Measurements from ENCODE around the gene IGF2BP2.

Gene IGF2BP2

GRCh38 chr3:185767002-185767688, 57.7 kb downstream of the IGF2BP2 start:
- no peak for TF ChIP-seq POLR2A (IDR thresholded peaks at IDR 0.05; ENCODE audit: extremely low read depth, insufficient read length)
- TF ChIP-seq, protein P1, sequence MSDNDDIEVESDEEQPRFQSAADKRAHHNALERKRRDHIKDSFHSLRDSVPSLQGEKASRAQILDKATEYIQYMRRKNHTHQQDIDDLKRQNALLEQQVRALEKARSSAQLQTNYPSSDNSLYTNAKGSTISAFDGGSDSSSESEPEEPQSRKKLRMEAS (IDR thresholded peaks at IDR 0.05; ENCODE audit: low read depth, low read length): no peak
- TF ChIP-seq CTCF (IDR thresholded peaks at IDR 0.05; ENCODE audit: low read depth, low read length): no peak
- DNase-seq (ENCODE audit: low read depth): no peak
- H3K4me3 ChIP-seq (ENCODE audit: low read depth, low read length): no peak overlapping the region

GRCh38 chr3:185766329-185767001, 58.4 kb downstream of the IGF2BP2 start:
- TF ChIP-seq CTCF (IDR thresholded peaks at IDR 0.05; ENCODE audit: low read depth, low read length): no peak
- TF ChIP-seq, protein P1 (IDR thresholded peaks at IDR 0.05; ENCODE audit: low read depth, low read length): no peak
- no peak for TF ChIP-seq POLR2A (IDR thresholded peaks at IDR 0.05; ENCODE audit: extremely low read depth, insufficient read length)
- no peak for TF ChIP-seq MYC (IDR thresholded peaks at IDR 0.05; ENCODE audit: low read depth, low read length)
- no peak for DNase-seq (ENCODE audit: low read depth)
- no peak overlapping the region for H3K4me3 ChIP-seq (ENCODE audit: low read depth, low read length)

DNA sequence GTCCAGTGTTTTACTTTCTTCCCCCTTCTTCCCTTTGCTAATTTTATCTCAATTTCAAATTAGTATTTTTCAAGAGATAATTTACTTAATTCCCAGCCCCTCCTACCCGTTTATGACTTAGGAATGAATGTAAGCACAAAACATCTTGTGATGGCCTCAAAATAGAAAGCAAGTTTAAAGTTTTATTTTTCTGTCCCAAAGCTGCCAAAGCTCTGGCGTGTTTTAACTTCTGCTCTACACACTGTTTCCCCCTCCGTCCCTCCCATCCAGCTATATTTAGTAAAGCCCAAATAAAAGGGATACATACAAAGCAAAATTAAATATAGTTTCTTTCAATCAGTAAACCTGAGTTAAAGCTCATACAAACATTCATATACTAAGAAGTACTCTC, 59.9 kb downstream of the IGF2BP2 start:
- H3K4me3 ChIP-seq (ENCODE audit: low read depth, low read length): no peak overlapping the region
- DNase-seq (ENCODE audit: low read depth): no peak
- TF ChIP-seq, protein P1 (IDR thresholded peaks at IDR 0.05; ENCODE audit: low read depth, low read length): no peak
- no peak for TF ChIP-seq CTCF (IDR thresholded peaks at IDR 0.05; ENCODE audit: low read depth, low read length)

DNA sequence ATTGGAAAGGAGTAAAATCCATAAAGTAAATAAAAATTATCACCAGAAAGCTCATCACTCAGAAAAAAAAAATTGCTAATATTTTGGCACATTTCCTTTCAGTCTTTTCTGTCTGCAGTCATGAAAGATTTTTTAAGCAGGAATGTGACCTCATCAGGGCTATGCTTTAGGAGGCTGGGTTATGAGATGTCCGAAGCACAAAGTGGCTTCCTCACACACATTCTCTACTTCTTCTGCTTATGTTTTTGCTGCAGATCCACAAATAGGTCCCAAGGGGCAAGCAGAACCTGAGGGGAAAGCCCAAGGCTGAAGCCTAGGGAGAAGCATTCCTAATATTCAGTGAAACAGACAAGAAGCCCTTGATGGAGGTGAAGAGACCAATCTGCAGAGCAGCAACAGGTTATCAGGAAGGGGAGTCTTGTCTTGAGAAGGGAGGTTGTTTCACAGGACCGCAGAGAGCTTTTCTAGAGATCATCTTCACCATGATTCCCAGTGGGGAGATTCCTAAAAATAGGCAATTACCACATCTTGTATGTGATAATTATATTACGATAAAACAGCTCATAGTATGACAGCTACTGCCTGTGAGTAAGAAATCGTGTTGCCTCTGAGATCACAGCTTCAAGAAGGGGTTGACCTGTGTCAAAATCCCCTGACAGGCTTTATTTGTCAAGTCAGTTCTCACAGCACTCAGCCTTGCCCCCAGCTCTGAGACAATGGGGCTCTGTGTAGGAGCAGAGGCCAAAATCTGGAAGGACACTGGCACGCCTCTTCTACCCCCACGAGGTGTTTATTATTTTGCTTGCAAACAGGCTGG, 60.5 kb downstream of the IGF2BP2 start:
- no peak overlapping the region for H3K4me3 ChIP-seq (ENCODE audit: low read depth, low read length)
- DNase-seq (ENCODE audit: low read depth): no peak
- TF ChIP-seq, protein P1 (IDR thresholded peaks at IDR 0.05; ENCODE audit: low read depth, low read length): no peak
- TF ChIP-seq POLR2A (IDR thresholded peaks at IDR 0.05; ENCODE audit: extremely low read depth, insufficient read length) (no peak), CTCF (IDR thresholded peaks at IDR 0.05; ENCODE audit: low read depth, low read length) (no peak), MYC (IDR thresholded peaks at IDR 0.05; ENCODE audit: low read depth, low read length) (no peak)

DNA sequence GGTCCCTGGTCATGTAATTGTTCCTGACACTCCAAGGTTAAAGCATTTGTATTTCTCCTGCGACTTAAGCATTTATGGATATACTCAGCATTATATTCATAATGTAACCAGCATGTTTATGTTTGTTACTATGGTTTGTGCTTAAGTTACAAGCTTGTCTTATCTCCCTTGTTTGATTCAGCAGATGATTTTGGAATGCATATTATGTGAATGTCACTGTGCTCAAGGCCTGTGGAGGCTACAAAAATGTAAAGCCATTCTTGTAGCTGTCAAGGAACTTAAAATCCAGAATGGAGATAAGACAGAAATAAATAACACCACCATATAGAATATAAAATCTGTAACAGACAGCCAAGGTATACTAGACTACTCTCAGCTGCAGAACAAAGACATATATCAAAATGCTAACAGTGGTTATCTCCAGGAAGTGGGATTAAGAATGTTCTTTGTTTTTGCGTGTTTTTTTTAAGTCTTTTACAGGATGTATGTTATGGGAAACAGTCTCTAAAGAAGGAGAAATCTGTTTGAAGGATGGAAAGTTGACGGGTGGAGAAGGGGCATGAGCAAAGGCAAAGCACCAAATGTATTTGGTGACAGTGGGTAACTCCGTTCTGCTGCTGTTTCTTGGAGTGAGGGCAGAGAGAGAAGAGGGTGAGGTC, 61.4 kb downstream of the IGF2BP2 start:
- no peak overlapping the region for H3K4me3 ChIP-seq (ENCODE audit: low read depth, low read length)
- TF ChIP-seq, protein P1 (IDR thresholded peaks at IDR 0.05; ENCODE audit: low read depth, low read length): no peak
- TF ChIP-seq POLR2A (IDR thresholded peaks at IDR 0.05; ENCODE audit: extremely low read depth, insufficient read length) (no peak), CTCF (IDR thresholded peaks at IDR 0.05; ENCODE audit: low read depth, low read length) (no peak), MYC (IDR thresholded peaks at IDR 0.05; ENCODE audit: low read depth, low read length) (no peak)
- no peak for DNase-seq (ENCODE audit: low read depth)
